B cell (primary cell): ENCODE measurements around the gene TRMO. TPM values are rescaled to one million over a fixed set of nuclear protein-coding genes. Genes with fewer than 3 reads are reported as not detected.

Source experiments
- ATAC-seq: fragments of 200-7000 bp; cut with Tn5 transposase; one replicate; pipeline ENCODE4 v1.10.0; 2021; ENCODE audit warnings: low read depth, mild to moderate bottlenecking, moderate number of reproducible peaks, moderate library complexity
- CTCF ChIA-PET: fragments of 350-600 bp; sonication (Branson Sonifier 250); formaldehyde crosslinking; loops from one replicate; lab custom pipeline; 2021; ENCODE audit warnings: antibody characterized with exemption, inconsistent platforms; lab: Charles Lee
- POLR2A ChIA-PET: fragments of 350-600 bp; sonication (Branson Sonifier 250); formaldehyde crosslinking; loops from one replicate; lab custom pipeline; 2021; ENCODE audit warnings: antibody characterized with exemption; lab: Charles Lee
- DNase-seq: peaks from one replicate; pipeline ENCODE4 v3.0.0; 2013
- H2AFZ ChIP-seq: 2 replicates; pipeline ENCODE4 v1.6.1; 2012; ENCODE audit warnings: mild to moderate bottlenecking, low read depth, low read length; ENCODE audit not compliant: insufficient read depth, poor library complexity, severe bottlenecking
- H3K27ac ChIP-seq, 2 donors: 1 replicate in 1 of 2; 2 replicates in 1 of 2; pipeline ENCODE4 v1.5.1; 2012 to 2013; ENCODE audit warnings: low read length in 2 of 2, mild to moderate bottlenecking in 2 of 2, moderate library complexity in 1 of 2
- H3K27me3 ChIP-seq, 4 experiments: fragments of 200-600 bp in 1 of 4; sonication (generic) in 1 of 4; replicated peaks in 1 of 4; 1 replicate in 2 of 4; 2 replicates in 2 of 4; pipeline versions ENCODE4 v1.6.1 to v1.7.0; 2013 to 2016; ENCODE audit warnings: low read length in 3 of 4, mild to moderate bottlenecking in 2 of 4, mixed read lengths in 1 of 4, moderate library complexity in 1 of 4; ENCODE audit not compliant: insufficient read depth in 4 of 4, control insufficient read depth in 3 of 4; ENCODE audit errors: control extremely low read depth in 1 of 4
- H3K36me3 ChIP-seq, 2 experiments: replicated peaks in 1 of 2; 1 replicate in 1 of 2; 2 replicates in 1 of 2; pipeline versions ENCODE4 v1.6.1 to v1.7.1; 2013; ENCODE audit warnings: low read length in 1 of 2; ENCODE audit not compliant: insufficient read depth in 2 of 2, control insufficient read depth in 1 of 2; ENCODE audit errors: control extremely low read depth in 1 of 2, extremely low read depth in 1 of 2
- H3K4me1 ChIP-seq, 2 donors: fragments of 200-600 bp in 1 of 2; sonication (generic) in 1 of 2; 1 replicate in 1 of 2; 2 replicates in 1 of 2; pipeline versions ENCODE4 v1.5.1 to v1.6.1; 2013 to 2017; ENCODE audit warnings: low read length in 2 of 2; ENCODE audit not compliant: control insufficient read depth in 2 of 2, insufficient read depth in 2 of 2
- H3K4me2 ChIP-seq: replicated peaks from 2 replicates; pipeline ENCODE3; 2012; ENCODE audit warnings: mild to moderate bottlenecking, low read depth, low read length; ENCODE audit not compliant: poor library complexity, severe bottlenecking
- H3K4me3 ChIP-seq, 5 experiments: fragments of 200-600 bp in 1 of 5; sonication (generic) in 1 of 5; 1 replicate in 3 of 5; 2 replicates in 2 of 5; pipeline versions ENCODE4 v1.5.1 to v1.7.0; 2011 to 2016; ENCODE audit warnings: low read length in 4 of 5, mild to moderate bottlenecking in 4 of 5, low read depth in 2 of 5, control low read depth in 1 of 5, moderate library complexity in 1 of 5; ENCODE audit not compliant: insufficient read depth in 1 of 5; ENCODE audit errors: control extremely low read depth in 1 of 5, extremely low read depth in 1 of 5
- H3K79me2 ChIP-seq: fragments of 200-600 bp; sonication (generic); one replicate; pipeline ENCODE4 v1.6.0; 2016; ENCODE audit warnings: low read length; ENCODE audit not compliant: control insufficient read depth, insufficient read depth
- H3K9ac ChIP-seq: fragments of 200-600 bp; sonication (generic); 2 replicates; pipeline ENCODE4 v1.6.1; 2017; ENCODE audit warnings: mild to moderate bottlenecking, low read length, moderate library complexity
- H3K9me3 ChIP-seq, 3 donors: one replicate each; pipeline versions ENCODE4 v1.6.1 to v1.7.1; 2013; ENCODE audit warnings: low read length in 2 of 3; ENCODE audit not compliant: control insufficient read depth in 2 of 3, insufficient read depth in 1 of 3; ENCODE audit errors: control extremely low read depth in 1 of 3
- H4K20me1 ChIP-seq: 2 replicates; pipeline ENCODE4 v1.6.0; 2012; ENCODE audit warnings: mild to moderate bottlenecking, low read length; ENCODE audit not compliant: insufficient read depth, control insufficient read depth, poor library complexity, severe bottlenecking
- H3K27ac Mint-ChIP-seq: one replicate; pipeline ENCODE4 v1.8.0; 2021; ENCODE audit warnings: mixed read lengths
- H3K27me3 Mint-ChIP-seq: one replicate; pipeline ENCODE4 v1.8.0; 2021; ENCODE audit warnings: mixed read lengths
- H3K4me1 Mint-ChIP-seq: one replicate; pipeline ENCODE4 v1.8.0; 2021; ENCODE audit warnings: mixed read lengths
- H3K4me3 Mint-ChIP-seq: one replicate; pipeline ENCODE4 v1.8.0; 2021; ENCODE audit warnings: mixed read lengths
- H3K9me3 Mint-ChIP-seq: one replicate; pipeline ENCODE4 v1.8.0; 2022; ENCODE audit warnings: mixed read lengths; ENCODE audit not compliant: insufficient read depth
- EZH2 ChIP-seq: IDR thresholded peaks from 2 replicates; pipeline ENCODE4 v1.6.1; 2012; ENCODE audit warnings: borderline replicate concordance, low read depth, mild to moderate bottlenecking, moderate library complexity, low read length; ENCODE audit not compliant: insufficient read depth, poor library complexity, severe bottlenecking
- WGBS: methylation state at CpG from one replicate; pipeline ENCODE4 v1.1.5; 2013; ENCODE audit warnings: missing lambda C conversion rate; ENCODE audit not compliant: insufficient coverage; 5-methylcytosine and 5-hydroxymethylcytosine counted together
- intact Hi-C: fragments of 100-400 bp; cut with micrococcal nuclease; formaldehyde crosslinking; loops from one replicate; pipeline ENCODE4 v1.10.0; 2022
- polyA plus RNA-seq: library from polyadenylated mRNA; depleted of rRNA; stranded (reverse); fragments of >200 nt; gene quantifications from 2 replicates; pipeline ENCODE4 v1.2.3, GENCODE V29; 2012
- total RNA-seq, 2 donors: library from RNA; stranded (reverse); fragments of 120-200 nt in 1 of 2; gene quantifications; 1 replicate in 1 of 2; 2 replicates in 1 of 2; pipeline versions ENCODE4 v1.2.3 to v1.2.4, GENCODE V29; 2013 to 2022
- TF ChIP-seq, protein P1 (sequence below): fragments of 200-600 bp; IDR thresholded peaks from one replicate; pipeline ENCODE4 v1.8.0; 2022; ENCODE audit warnings: antibody characterized with exemption, mild to moderate bottlenecking

Gene TRMO
- total and polyA plus RNA-seq, 2 donors (not counting 1 experiment from before 2014, with no cell fraction given), result 16.9 to 42.3 TPM

DNA sequence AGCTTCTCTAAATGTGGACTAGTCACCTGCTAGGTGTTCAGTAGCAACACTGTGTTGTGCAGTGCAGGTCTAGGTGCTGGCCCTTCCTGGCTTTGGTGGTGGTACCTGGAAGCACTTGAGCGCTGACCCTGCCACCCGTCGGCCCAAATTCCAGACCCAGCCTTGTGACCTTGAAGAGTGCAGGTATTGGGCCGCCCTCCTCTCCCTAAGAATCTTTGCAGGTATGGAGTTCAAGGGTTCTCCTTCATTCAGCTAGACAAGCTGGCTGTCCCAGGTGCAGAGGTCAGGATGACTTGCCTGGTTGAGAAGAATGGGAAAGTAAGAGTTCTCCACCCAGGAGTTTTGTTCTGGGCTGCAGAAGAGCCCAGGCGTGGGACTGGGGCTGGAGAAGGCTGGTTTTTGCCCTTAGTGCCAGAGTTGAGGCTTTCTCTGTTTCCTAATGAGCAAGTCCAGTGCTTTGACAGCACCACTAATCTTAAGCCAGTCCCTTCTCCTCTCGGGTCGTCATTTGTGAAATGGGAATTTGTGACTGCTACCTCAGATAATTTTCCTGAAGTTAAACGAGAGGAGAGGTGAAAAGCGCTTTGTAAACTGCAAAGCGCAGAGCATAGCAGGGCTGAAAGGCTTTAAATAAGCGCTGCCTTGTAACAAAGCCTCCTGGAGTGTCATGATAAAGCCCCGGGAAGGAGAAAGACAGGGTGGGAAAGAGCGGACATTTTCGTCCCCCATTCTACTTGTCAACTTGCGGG is 65.3 kb downstream of the TRMO start:
- ChIA-PET CTCF (no interaction called here), POLR2A (no interaction called here)
- H3K4me2 ChIP-seq, result no peak overlapping the region
- H4K20me1 ChIP-seq, result no peaks in the 10 kb centered on the region
- ATAC-seq, result no peak
- no peak overlapping the region for H3K4me3 ChIP-seq
- intact Hi-C loops, result no loop called here
- H3K4me1 ChIP-seq, result peaks cover 25 to 49% of the 10 kb centered on the region in 2 donors
- H3K9me3 ChIP-seq, result peaks cover 0 to 58% (median 10%) of the 10 kb centered on the region in 3 donors
- DNase-seq, result peak; percentile 17
- no peak overlapping the region for H3K27ac Mint-ChIP-seq
- WGBS, result 20% methylated on average over 12 of the region's 15 CpGs
- no peak overlapping the region for H2AFZ ChIP-seq
- H3K9me3 Mint-ChIP-seq, result no peaks in the 10 kb centered on the region
- peaks cover 68% of the 10 kb centered on the region for H3K27me3 Mint-ChIP-seq
- TF ChIP-seq, protein P1, sequence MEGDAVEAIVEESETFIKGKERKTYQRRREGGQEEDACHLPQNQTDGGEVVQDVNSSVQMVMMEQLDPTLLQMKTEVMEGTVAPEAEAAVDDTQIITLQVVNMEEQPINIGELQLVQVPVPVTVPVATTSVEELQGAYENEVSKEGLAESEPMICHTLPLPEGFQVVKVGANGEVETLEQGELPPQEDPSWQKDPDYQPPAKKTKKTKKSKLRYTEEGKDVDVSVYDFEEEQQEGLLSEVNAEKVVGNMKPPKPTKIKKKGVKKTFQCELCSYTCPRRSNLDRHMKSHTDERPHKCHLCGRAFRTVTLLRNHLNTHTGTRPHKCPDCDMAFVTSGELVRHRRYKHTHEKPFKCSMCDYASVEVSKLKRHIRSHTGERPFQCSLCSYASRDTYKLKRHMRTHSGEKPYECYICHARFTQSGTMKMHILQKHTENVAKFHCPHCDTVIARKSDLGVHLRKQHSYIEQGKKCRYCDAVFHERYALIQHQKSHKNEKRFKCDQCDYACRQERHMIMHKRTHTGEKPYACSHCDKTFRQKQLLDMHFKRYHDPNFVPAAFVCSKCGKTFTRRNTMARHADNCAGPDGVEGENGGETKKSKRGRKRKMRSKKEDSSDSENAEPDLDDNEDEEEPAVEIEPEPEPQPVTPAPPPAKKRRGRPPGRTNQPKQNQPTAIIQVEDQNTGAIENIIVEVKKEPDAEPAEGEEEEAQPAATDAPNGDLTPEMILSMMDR, result no peak
- TF ChIP-seq EZH2, result no peak
- no peak overlapping the region for H3K4me3 Mint-ChIP-seq
- H3K27me3 ChIP-seq, result peaks cover 0 to 84% (median 68%) of the 10 kb centered on the region in 4 experiments
- no peaks in the 10 kb centered on the region for H3K79me2 ChIP-seq
- H3K9ac ChIP-seq, result no peak overlapping the region
- H3K4me1 Mint-ChIP-seq, result peaks cover 10% of the 10 kb centered on the region
- no peaks in the 10 kb centered on the region for H3K36me3 ChIP-seq
- H3K27ac ChIP-seq, result no peak overlapping the region

- intact Hi-C loops, result no loop called here
- Histone ChIP-seq H3K4me3 (no peak overlapping the region), H3K27ac (no peak overlapping the region), H3K9me3 (peaks cover 2 to 66% (median 14%) of the 10 kb centered on the region in 3 donors), H3K27me3 (peaks cover 0 to 91% (median 73%) of the 10 kb centered on the region in 4 experiments), H3K36me3 (no peaks in the 10 kb centered on the region), H3K4me2 (no peak overlapping the region), H4K20me1 (no peaks in the 10 kb centered on the region), H3K9ac (no peak overlapping the region), H3K79me2 (no peaks in the 10 kb centered on the region), H3K4me1 (peaks cover 30 to 49% of the 10 kb centered on the region in 2 donors), H2AFZ (no peak overlapping the region)
- peaks cover 60% of the 10 kb centered on the region for H3K27me3 Mint-ChIP-seq
- peak; percentile 22 for DNase-seq
- ATAC-seq, result no peak
- WGBS, result no CpG with 5 or more reads among the region's 5 CpGs
- ChIA-PET CTCF (no interaction called here), POLR2A (no interaction called here)
- no peak overlapping the region for H3K27ac Mint-ChIP-seq
- no peaks in the 10 kb centered on the region for H3K9me3 Mint-ChIP-seq
- no peak overlapping the region for H3K4me3 Mint-ChIP-seq
- peaks cover 10% of the 10 kb centered on the region for H3K4me1 Mint-ChIP-seq
- no peak for TF ChIP-seq EZH2
- TF ChIP-seq, protein P1, result no peak
Observed at GRCh38 chr9:97855899-97856298, 66.4 kb downstream of the TRMO start.
